Activated CD4-positive, alpha-beta T cell treated with anti-CD3 and anti-CD28 coated beads for 1 hour (primary cell): ENCODE data around the gene GSDMA.
A peak's percentile ranks its signal among the peaks of the same experiment; 100 is the strongest.

Experiments used
- DNase-seq: peaks from one replicate; pipeline ENCODE4 v3.0.0-alpha.2; 2020

GSDMA gene

GRCh38 chr17:40023590-40024292, 60.9 kb downstream of the GSDMA start:
- DNase-seq: no peak

- no peak for DNase-seq
Observed at GRCh38 chr17:40024901-40025300, 62.1 kb downstream of the GSDMA start.

- no peak for DNase-seq
Observed at GRCh38 chr17:40025559-40025958, 62.8 kb downstream of the GSDMA start.

- peak; percentile 27 for DNase-seq
Observed at GRCh38 chr17:40025991-40026815, 63.4 kb downstream of the GSDMA start.

- peak; percentile 62 for DNase-seq
Observed at GRCh38 chr17:40026816-40027613, 64.2 kb downstream of the GSDMA start.
